COLO668 (cell line): ENCODE measurements around the gene MGST2.

Experiments used
- DNase-seq: peaks from one replicate; lab custom pipeline; 2025; ENCODE audit not compliant: unreplicated experiment; lab: John Stamatoyannopoulos, UW

The MGST2 gene

DNA sequence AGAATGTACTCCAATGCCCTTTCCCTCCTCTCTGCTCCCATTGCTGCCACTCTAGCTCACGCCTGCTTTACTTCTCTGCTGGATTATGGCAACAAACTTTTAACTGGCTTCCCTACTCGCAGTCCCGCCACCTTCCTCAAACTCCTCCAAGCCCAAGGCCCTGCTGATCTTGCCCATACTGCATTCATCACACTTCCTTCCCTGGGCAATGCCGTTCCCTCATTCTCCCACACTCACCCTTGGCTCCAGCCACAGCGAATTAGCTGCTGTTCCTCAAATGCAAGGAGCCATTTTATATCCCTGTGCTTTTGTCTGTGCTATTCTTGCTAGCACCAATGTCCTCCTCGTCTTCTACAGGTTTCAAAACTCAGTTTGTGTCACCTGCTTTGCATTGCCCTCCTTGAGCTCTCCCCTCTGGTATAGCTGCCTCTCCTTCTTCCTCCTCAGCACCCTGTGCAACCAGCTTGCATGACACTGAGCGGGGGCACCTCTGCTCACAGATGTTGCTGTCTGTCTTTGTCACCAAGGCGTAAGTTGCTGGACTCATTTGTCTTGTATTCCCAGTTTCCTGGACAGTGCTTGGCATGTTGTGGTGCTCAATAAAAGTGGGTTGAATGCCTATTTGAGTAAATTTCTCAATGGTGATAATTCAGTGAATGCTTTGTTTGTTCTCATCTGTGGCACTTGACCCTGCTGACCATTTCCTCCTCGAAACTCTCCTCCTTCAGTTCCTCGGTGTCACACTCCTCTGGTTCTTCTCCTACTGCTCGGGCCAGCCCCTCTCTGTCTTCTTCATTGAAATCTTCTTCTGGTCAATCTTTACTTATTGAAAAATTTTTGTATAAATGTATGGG, 22.4 kb upstream of the MGST2 start:
- DNase-seq = no peak

GRCh38 chr4:139645458-139645857, 20.2 kb upstream of the MGST2 start:
- no peak for DNase-seq

GRCh38 chr4:139647184-139647583, 18.4 kb upstream of the MGST2 start:
- no peak for DNase-seq

- no peak for DNase-seq
Measured at GRCh38 chr4:139647952-139648351, 17.7 kb upstream of the MGST2 start.

GRCh38 chr4:139651282-139652194, 14.1 kb upstream of the MGST2 start:
- DNase-seq = peak; percentile 77

- DNase-seq = no peak
Measured at GRCh38 chr4:139654516-139654915, 11.1 kb upstream of the MGST2 start.

DNA sequence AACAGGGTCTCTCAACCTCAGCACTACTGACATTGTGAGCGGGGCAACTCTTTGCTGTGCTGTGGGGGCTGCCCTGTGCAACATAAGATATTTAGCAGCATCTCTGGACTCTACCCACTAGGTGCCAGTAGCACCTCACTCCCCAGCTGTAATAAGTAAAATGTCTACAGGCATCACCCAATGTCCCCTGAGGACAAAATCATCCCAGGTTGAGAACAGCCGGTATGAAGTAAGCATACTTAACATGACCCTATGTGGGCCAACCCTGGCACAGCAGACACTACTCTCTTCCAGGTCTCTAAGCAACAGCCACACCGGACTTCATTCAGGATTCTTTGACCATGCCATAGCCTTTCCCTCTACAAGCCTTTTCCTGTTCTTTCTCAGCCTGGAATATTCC, 10.5 kb upstream of the MGST2 start:
- DNase-seq = peak; percentile 39

DNA sequence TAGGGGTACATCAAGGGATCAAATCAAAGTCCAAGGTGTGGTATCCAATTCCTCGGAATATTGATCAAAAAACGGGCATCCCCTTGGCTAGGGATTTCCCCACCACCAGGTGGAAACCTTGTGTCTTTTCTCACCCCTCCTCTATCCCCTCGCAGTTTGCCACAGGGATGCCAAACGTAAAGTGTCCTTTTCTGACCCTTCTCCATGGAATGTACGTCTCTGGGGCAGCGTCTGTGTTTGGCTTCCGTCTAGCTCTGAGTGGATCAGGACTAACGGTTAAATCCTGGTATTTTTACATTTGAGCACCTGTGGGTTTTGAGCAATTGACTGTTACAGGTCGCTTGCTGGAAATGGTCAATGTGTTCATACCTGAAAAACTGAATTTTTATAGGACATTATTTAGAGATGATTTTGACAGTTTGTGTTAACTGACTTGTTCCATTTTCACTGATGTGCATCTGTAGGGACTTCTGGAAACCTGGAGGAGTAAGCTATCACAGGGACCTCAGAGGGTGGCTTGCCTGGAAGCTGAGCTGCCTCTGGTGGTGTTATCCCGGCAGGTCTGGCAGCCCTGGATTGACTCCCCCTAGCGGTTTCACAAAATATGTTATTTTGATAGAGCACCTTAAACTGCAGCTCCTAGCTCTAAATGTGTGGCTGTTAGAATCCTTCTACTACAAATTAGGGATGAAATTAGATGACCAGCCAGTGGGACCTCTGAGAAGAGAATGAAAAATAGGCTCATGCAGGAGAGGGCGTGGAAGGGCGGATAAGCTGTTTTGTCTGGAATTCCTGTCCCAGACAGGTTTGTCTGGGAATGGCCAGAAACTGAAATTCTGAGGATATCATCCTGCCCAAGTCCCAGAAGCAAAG, 8.8 kb upstream of the MGST2 start:
- DNase-seq = peak; percentile 59

DNA sequence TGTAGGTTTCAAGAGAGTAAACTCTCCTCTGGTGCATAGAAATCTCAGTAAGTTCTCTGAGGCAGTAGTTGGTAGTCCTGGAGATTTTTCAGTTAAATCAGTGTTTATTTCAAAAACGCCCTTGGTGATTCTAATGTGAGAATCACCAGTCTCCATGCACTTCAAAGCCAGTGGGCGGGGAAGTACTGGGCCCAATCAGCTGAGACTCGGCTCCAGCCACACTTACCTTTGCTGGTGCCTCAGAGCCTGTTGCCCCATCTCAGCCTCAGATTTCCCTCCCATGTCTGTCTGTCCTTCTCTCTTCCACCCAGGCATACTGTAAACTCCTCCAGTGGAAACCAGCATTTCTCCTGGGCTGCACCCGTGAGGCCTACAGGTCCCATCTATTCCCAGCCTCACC, 7.4 kb upstream of the MGST2 start:
- no peak for DNase-seq

DNA sequence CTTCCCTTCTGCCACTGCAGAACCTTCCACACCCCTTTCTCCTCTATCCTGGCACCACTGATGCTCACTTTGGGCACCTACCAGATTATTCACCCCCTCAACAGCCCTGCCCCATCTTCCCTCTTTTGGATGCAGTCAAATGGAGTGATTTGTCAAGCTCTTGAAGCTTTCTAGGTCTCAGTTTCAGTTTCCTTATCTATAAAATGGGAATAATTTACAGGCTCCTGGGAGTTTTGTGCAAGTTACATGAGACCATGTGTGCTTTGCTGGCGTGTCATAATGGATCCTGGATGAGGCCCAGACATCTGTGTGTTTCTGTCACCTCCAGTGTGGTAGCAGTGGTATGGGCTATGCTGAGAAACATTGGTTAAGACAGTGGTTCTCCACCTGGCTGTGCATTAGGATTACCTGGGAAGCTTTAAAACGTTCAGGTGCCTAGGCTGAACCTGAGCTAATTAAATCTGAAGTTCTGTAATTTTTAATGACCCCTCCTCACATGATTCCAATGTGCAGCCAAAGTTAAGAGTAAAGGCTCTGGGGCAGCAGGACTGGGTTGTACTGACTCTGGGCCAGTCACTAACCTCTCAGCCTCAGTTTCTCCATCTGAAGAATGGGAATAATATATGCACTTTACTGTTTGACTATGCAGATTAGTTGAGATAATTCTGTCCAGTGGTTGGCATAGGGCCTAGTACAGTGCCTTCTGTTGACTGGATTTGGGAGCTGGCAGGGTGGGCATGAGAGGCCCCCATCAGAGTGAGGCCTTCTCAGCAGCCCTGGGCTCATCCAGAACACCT, 6.8 kb upstream of the MGST2 start:
- no peak for DNase-seq

DNA sequence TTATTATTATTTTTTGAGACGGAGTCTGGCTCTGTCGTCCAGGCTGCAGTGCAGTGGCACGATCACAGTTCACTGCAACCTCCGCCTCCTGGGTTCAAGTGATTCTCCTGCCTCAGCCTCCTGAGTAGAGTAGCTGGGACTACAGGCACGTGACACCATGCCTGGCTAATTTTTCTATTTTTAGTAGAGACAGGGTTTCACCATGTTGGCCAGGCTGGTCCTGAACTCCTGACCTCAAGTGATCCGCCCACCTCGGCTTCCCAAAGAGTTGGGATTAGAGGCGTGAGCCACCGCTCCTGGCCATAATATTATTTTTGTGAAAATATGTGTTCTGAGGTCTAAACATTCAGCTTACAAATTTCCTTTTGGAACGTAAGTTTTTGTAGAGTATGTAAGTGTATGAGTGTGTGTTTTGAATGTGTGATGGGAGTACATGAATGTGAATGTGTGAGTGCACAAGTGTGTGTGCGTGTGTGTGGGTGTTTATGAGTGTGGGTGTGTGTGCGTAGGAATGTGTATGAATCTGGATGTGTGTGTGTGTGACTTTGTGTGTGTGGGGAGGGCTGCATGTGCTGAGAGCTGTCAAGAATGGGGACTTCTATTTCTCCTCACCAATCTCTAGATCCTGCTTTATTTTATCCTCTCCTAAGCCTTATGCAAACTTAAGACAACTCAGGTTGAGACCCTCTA, 5.7 kb upstream of the MGST2 start:
- DNase-seq = no peak

DNA sequence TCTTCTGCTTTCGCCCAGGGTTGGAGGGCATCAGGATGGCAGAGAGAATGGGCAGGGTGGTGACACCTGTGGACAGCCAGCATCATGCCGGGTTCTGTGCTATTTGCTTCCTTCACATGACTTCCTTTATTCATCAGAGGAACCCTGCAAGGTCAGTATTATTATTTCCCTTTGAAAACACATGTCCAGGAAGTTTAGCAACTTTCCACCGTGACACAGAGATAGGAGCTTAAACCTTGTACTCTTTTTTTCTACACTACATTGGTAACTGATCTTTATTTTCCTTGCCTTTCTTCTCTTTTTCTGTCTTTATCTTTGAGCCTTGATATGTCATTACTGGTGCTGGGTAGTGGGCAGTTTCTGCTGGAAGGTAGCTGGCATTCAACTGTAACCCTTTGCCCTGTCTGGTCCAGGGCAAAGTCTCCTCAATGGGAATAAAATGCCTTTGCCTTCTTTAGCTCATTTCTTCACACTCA, 5.0 kb upstream of the MGST2 start:
- DNase-seq = no peak

DNA sequence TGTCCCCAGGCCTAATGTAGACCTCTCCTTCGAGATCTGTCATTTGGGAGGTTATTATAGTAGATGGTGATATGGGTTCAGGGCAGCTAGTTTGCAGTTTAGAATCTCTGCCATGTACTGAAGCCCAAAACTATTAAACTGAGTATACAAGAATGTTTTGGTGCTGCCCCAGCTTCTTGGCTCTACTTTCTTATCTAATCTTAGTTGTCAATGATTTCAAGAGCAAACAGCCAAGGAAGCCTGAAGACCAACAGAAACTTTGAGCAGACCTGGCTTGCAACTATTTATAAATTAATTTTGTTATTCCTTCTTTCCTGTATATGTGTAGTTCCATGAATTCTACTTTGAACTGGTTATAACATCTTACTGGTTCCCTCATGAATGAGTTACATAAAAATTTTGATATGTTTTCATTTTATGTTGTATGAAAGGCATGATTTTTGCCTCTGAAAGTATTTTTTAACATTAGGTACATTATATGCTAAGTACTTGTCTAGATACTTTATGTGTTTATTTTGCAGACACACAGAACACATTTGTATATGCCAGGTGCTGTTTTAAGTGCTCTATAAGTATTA, 2.0 kb upstream of the MGST2 start:
- no peak for DNase-seq

DNA sequence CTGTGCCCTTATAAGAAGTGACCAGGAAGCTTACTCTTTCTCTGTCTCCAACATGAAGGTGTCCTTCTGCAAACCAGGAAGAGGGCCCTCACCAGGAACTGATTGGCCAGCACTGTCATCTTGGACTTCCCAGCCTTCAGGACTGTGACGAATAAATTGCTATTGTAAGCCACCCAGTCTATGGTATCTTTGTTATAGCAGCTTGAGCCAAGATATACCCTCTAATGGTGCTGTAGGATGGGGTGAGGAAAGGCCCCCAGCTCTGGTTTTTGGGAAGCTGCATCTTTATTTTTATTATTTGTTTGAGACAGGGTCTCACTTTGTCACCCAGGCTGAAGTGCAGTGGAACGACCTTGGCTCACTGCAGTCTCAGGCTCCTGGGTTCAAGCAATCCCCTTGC, 1.2 kb upstream of the MGST2 start:
- DNase-seq = no peak

DNA sequence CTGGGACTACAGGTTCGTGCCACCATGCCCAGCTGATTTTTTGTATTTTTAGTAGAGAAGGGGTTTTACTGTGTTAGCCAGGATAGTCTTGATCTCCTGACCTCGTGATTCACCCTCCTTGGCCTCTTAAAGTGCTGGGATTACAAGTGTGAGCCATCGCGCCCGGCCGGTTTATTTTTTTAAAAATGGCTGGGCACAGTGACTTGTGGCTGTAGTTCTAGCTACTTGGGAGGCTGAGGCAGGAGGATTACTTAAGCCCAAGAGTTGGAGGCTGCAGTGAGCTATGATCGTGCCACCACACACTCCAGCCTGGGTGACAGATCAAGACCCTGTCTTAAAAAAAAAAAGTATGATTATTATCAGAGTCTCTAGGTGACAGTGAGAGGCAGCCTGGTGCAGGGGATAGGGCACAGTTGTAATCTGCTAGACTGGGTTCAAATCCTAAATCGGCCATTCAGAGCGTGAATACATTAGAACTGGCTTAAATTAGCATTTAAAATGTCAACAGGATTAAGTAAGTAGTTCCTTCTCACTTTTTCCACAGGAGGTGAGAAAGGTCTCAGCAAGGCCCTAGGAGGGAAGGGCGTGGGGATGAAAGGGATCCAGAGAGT, 435 bp upstream of the MGST2 start:
- no peak for DNase-seq

DNA sequence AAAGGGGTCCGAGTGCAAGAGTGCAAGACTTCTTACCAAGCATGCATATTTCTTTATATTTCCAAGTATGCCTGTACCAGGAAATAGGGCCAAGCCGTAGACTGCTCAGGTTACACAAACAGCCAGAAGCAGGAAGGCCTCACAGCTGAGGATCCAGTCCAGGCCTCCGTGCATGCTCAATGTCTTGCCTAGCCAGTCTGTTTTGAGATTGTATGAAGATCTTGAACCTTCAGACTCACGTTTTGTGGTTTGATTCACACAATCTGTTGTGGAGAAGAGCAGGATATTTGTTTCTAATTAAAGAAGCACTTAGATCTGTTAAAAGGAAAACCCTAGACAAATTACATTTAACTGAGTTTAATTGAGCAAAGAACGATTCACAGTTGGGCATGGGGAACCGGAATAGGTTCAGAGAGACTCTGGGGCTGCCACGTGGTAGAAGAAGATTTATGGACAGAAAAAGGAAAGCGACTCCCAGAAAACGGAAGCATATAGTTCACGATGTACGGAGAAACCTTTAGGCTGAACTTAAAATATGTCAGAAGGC, 1.2 kb downstream of the MGST2 start:
- peak; percentile 68 for DNase-seq

DNA sequence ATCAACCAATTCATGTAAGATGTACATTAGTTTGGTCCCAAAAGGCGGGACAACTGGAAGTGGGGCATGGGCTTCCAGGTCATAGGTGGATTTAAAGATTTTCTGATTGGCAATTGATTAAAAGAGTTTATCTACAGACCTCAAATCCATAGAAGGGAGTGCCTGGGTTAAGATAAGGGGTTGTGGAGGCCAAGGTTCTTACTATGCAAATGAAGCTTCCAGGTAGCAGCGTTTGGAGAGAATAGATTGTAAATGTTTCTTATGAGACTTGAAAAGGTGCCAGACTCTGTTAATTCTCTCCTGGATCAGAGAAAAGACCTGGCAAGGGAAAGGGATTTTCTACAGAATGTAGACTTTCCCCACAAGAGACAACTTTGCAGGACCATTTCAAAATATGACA, 2.4 kb downstream of the MGST2 start:
- DNase-seq = no peak

- DNase-seq = no peak
Measured at GRCh38 chr4:139668658-139669201, 3.1 kb downstream of the MGST2 start.
